ENCODE results near the gene ZNF415.

ZNF415 gene

DNA sequence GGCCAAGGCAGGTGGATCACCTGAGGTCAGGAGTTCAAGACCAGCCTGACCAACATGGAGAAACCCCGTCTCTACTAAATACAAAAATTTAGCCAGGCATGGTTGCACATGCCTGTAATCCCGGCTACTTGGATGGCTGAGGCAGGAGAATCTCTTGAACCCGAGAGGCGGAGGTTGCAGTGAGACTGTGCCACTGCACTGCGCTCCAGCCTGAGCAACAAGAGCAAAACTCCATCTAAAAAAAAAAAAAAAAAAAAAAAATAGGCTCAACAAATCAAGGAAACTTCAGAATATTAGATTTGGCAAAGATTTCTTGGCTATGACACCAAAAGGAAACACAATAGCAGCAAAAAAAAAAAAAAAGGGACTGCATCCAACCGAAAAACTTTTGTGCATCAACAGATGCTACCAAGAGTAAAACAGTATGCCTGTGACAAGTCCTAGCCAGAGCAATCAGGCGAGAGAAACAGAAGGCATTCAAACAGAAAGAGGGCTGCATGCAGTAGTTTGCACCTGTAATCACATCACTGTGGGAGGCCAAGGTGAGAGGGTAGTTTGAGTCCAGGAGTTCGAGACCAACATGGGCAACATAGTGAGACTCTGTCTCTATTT is 53.3 kb downstream of the ZNF415 start:
- Histone ChIP-seq H3K9me3 (ENCODE audit: control insufficient read depth, low read depth, low read length) (no peaks in the 10 kb centered on the region), H3K4me1 (ENCODE audit: control insufficient read depth, low read depth, low read length) (no peaks in the 10 kb centered on the region), H3K36me3 (ENCODE audit: control insufficient read depth, low read depth, low read length) (peaks cover 3% of the 10 kb centered on the region), H3K27ac (ENCODE audit: low read length) (no peak overlapping the region), H3K9ac (ENCODE audit: low read length) (no peak overlapping the region), H3K4me3 (ENCODE audit: low read length) (no peak overlapping the region), H3K27me3 (ENCODE audit: control insufficient read depth, insufficient read depth, low read length) (no peaks in the 10 kb centered on the region)

DNA sequence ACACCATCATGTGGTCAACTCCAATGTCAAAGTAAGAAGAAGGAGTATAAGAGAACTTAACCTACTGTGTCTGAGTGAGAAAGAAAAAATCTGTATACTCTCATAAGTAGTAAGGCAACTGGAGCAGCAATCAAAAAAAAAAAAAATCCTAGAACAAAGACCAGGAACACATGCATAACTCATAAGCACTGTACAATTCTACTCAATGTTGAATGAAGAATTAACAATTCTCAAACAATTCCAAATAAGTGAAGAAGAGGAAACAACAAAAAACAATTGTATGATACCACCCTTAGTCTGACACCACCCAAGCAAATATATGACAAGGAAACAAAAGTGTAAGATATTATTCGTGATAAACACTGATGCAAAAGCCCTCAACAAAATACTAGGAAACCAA is 54.0 kb downstream of the ZNF415 start:
- Histone ChIP-seq H3K27me3 (ENCODE audit: control insufficient read depth, insufficient read depth, low read length) (no peaks in the 10 kb centered on the region), H3K27ac (ENCODE audit: low read length) (no peak overlapping the region), H3K4me1 (ENCODE audit: control insufficient read depth, low read depth, low read length) (no peaks in the 10 kb centered on the region), H3K9me3 (ENCODE audit: control insufficient read depth, low read depth, low read length) (no peaks in the 10 kb centered on the region), H3K9ac (ENCODE audit: low read length) (no peak overlapping the region), H3K36me3 (ENCODE audit: control insufficient read depth, low read depth, low read length) (peaks cover 8% of the 10 kb centered on the region), H3K4me3 (ENCODE audit: low read length) (no peak overlapping the region)

DNA sequence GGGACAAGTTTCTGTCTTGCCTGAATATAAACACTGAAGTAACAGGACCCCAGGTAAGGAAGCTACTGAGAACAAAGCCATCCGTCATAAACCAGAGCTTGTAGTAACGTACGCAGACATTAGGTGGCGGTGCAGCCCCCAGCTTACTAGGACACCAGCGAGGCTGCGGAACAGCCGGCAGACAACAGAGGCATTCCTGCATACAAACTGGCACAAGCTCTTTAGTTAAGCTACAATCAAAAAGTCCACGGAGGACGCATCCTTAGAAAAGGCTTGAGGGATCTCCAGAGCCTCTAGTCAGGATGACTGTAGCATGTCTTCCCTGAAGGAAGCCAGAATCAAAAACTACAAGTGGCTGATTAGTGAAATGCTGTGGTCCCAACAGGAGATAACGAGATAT is 55.7 kb downstream of the ZNF415 start:
- Histone ChIP-seq H3K36me3 (ENCODE audit: control insufficient read depth, low read depth, low read length) (peaks cover 16% of the 10 kb centered on the region), H3K27ac (ENCODE audit: low read length) (no peak overlapping the region), H3K4me3 (ENCODE audit: low read length) (no peak overlapping the region), H3K9me3 (ENCODE audit: control insufficient read depth, low read depth, low read length) (no peaks in the 10 kb centered on the region), H3K27me3 (ENCODE audit: control insufficient read depth, insufficient read depth, low read length) (no peaks in the 10 kb centered on the region), H3K4me1 (ENCODE audit: control insufficient read depth, low read depth, low read length) (no peaks in the 10 kb centered on the region), H3K9ac (ENCODE audit: low read length) (no peak overlapping the region)

DNA sequence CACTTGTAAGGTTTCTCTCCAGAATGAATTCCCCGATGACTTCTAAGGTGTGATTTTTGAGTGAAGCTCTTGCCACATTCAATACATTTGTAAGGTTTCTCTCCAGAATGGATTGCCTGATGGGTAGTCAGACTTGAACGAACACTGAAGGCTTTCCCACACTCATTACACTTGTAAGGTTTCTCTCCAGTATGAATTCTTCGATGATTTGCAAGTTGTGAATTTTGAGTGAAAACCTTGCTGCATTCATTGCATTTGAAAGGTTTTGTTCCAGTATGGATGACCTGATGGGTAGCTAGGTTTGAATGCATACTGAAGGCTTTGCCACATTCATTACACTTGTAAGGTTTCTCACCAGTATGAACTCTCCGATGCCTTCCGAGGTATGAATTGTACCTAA is 63.9 kb downstream of the ZNF415 start:
- H3K27me3 ChIP-seq (ENCODE audit: control insufficient read depth, insufficient read depth, low read length), result no peaks in the 10 kb centered on the region
- H3K36me3 ChIP-seq (ENCODE audit: control insufficient read depth, low read depth, low read length), result peaks cover 32% of the 10 kb centered on the region
- H3K4me1 ChIP-seq (ENCODE audit: control insufficient read depth, low read depth, low read length), result no peaks in the 10 kb centered on the region
- no peak overlapping the region for H3K4me3 ChIP-seq (ENCODE audit: low read length)
- peaks cover 23% of the 10 kb centered on the region for H3K9me3 ChIP-seq (ENCODE audit: control insufficient read depth, low read depth, low read length)
- no peak overlapping the region for H3K27ac ChIP-seq (ENCODE audit: low read length)
- H3K9ac ChIP-seq (ENCODE audit: low read length), result no peak overlapping the region

DNA sequence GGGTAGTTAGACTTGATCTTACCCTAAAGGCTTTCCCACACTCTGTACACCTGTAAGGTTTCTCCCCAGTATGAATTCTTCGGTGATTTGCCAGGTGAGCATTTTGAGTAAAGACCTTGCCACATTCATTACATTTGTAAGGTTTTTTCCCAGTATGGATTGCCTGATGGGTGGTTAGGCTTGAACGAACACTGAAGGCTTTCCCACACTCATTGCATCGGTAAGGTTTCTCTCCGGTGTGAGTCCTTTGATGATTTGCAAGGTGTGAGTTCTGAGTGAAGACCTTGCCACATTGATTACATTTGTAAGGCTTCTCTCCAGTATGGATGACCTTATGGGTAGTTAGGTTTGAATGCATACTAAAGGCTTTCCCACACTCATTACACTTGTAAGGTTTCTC is 64.5 kb downstream of the ZNF415 start:
- Histone ChIP-seq H3K4me1 (ENCODE audit: control insufficient read depth, low read depth, low read length) (no peaks in the 10 kb centered on the region), H3K36me3 (ENCODE audit: control insufficient read depth, low read depth, low read length) (peaks cover 26% of the 10 kb centered on the region), H3K9ac (ENCODE audit: low read length) (no peak overlapping the region), H3K9me3 (ENCODE audit: control insufficient read depth, low read depth, low read length) (peaks cover 23% of the 10 kb centered on the region), H3K27ac (ENCODE audit: low read length) (no peak overlapping the region), H3K27me3 (ENCODE audit: control insufficient read depth, insufficient read depth, low read length) (no peaks in the 10 kb centered on the region), H3K4me3 (ENCODE audit: low read length) (no peak overlapping the region)

DNA sequence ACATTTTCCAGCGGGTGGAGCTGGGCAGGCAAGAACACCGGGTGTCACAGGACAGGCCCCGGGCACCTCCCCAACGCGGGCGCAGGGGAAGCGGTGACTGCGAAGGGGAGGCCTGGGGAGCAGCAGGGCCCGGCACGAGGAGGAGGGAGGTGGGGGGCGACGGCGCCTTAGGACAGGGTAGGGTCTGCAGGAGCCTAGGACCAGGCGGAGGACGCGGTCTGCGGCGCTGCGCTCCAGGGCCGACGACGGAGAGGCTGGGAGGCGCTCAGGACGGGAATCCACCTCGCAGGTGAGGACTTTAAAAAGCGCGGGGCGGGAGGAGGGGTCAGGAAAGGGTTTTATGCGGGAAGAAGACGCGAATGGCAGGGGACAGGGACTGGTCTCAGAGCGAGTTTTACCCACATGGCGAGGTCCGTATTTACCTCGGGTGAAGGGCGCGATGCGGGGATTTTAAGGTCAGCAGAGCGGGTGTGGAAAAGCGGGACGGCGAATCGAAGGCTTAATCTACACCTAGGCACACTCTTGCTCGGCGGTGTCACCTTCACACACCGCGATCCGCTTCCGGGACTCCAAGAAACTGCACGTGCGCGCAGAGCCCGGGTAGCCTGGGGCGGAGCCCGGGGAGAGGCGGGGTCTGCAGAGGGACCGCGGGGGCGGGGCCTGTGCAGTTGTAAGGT is 74.7 kb downstream of the ZNF415 start:
- H3K4me3 ChIP-seq (ENCODE audit: low read length), result peak overlapping the region; percentile 46

More for the DNA sequence above, 74.7 kb downstream of the ZNF415 start:
- H3K9ac ChIP-seq (ENCODE audit: low read length), result no peak overlapping the region
- no peak overlapping the region for H3K27ac ChIP-seq (ENCODE audit: low read length)
- H3K9me3 ChIP-seq (ENCODE audit: control insufficient read depth, low read depth, low read length), result peaks cover 3% of the 10 kb centered on the region
- H3K4me1 ChIP-seq (ENCODE audit: control insufficient read depth, low read depth, low read length), result no peaks in the 10 kb centered on the region
- no peaks in the 10 kb centered on the region for H3K36me3 ChIP-seq (ENCODE audit: control insufficient read depth, low read depth, low read length)
- peaks cover 11% of the 10 kb centered on the region for H3K27me3 ChIP-seq (ENCODE audit: control insufficient read depth, insufficient read depth, low read length)
